H1 (cell line): Measurements from ENCODE around the gene AFF4. TPM values are rescaled to one million over a fixed set of nuclear protein-coding genes. Genes with fewer than 3 reads are reported as not detected.

Experiments used
- CTCF ChIA-PET: fragments of 300-600 bp; sonication (Branson Sonifier 250); formaldehyde crosslinking; loops from one replicate; lab custom pipeline; 2021; ENCODE audit not compliant: partially characterized antibody; lab: Charles Lee
- POLR2A ChIA-PET: fragments of 300-600 bp; sonication (Branson Sonifier 250); formaldehyde crosslinking; loops from one replicate; lab custom pipeline; 2021; ENCODE audit warnings: inconsistent platforms; ENCODE audit not compliant: partially characterized antibody; lab: Charles Lee
- DNase-seq, 2 experiments: peaks; one replicate each; pipeline versions ENCODE4 v3.0.0 to v3.0.0-alpha.2; 2010 to 2022; ENCODE audit warnings: low spot score in 2 of 2, low read depth in 1 of 2, mixed read lengths in 1 of 2
- FAIRE-seq: peaks from 2 replicates; lab custom pipeline; 2011; peaks lifted over from hg19 to GRCh38; lab: Jason Lieb, UNC
- H2AFZ ChIP-seq: 2 replicates; pipeline ENCODE4 v1.8.1; 2012; ENCODE audit warnings: low read length, inconsistent platforms
- H2AK5ac ChIP-seq: 2 replicates; pipeline ENCODE4 v1.6.1; 2013; ENCODE audit warnings: low read depth, low read length
- H2BK120ac ChIP-seq: replicated peaks from 2 replicates; pipeline ENCODE3; 2013; ENCODE audit warnings: low read depth, low read length, inconsistent platforms
- H2BK12ac ChIP-seq: 2 replicates; pipeline ENCODE4 v1.6.1; 2013; ENCODE audit warnings: low read depth, low read length
- H2BK15ac ChIP-seq: 2 replicates; pipeline ENCODE4 v1.6.1; 2013; ENCODE audit warnings: low read length
- H2BK20ac ChIP-seq: 2 replicates; pipeline ENCODE4 v1.6.1; 2013; ENCODE audit warnings: low read length
- H2BK5ac ChIP-seq: 2 replicates; pipeline ENCODE4 v1.6.1; 2013; ENCODE audit warnings: low read depth, low read length
- H3K14ac ChIP-seq: 2 replicates; pipeline ENCODE4 v1.6.1; 2013; ENCODE audit warnings: inconsistent platforms; ENCODE audit not compliant: insufficient read length
- H3K18ac ChIP-seq: 2 replicates; pipeline ENCODE4 v1.6.1; 2013; ENCODE audit warnings: low read length; ENCODE audit errors: extremely low read depth
- H3K23ac ChIP-seq: 2 replicates; pipeline ENCODE4 v1.6.1; 2013; ENCODE audit warnings: inconsistent platforms; ENCODE audit not compliant: insufficient read length
- H3K23me2 ChIP-seq: 2 replicates; pipeline ENCODE4 v1.6.1; 2013; ENCODE audit warnings: low read depth, low read length
- H3K27ac ChIP-seq: 2 replicates; pipeline ENCODE4 v1.6.1; 2011; ENCODE audit warnings: low read depth, low read length, inconsistent platforms
- H3K27me3 ChIP-seq, 4 experiments: replicated peaks in 1 of 4; 1 replicate in 1 of 4; 2 replicates in 3 of 4; pipeline versions ENCODE4 v1.6.1 to v1.8.1; 2011 to 2013; ENCODE audit warnings: low read length in 3 of 4, mild to moderate bottlenecking in 3 of 4, inconsistent platforms in 2 of 4, mixed read lengths in 2 of 4, moderate library complexity in 1 of 4; ENCODE audit not compliant: control insufficient read depth in 3 of 4, insufficient read depth in 3 of 4; ENCODE audit errors: extremely low read depth in 1 of 4
- H3K36me3 ChIP-seq, 4 experiments: 2 replicates each; pipeline versions ENCODE4 v1.6.1 to v1.8.1; 2011 to 2013; ENCODE audit warnings: mild to moderate bottlenecking in 4 of 4, low read length in 3 of 4, moderate library complexity in 2 of 4, control low read depth in 1 of 4, inconsistent platforms in 1 of 4; ENCODE audit not compliant: insufficient read depth in 4 of 4, control insufficient read depth in 2 of 4
- H3K4ac ChIP-seq: replicated peaks from 2 replicates; pipeline ENCODE3; 2013; ENCODE audit warnings: low read length, low read depth, mixed read lengths, inconsistent platforms; ENCODE audit not compliant: insufficient read length
- H3K4me1 ChIP-seq, 4 experiments: replicated peaks in 1 of 4; 1 replicate in 1 of 4; 2 replicates in 3 of 4; pipeline versions ENCODE4 v1.6.1 to v1.8.1; 2011 to 2013; ENCODE audit warnings: low read length in 3 of 4, inconsistent platforms in 2 of 4, mixed read lengths in 1 of 4; ENCODE audit not compliant: insufficient read depth in 4 of 4, control insufficient read depth in 3 of 4
- H3K4me2 ChIP-seq, 2 experiments: 2 replicates each; pipeline versions ENCODE4 v1.6.1 to v1.8.1; 2011 to 2013; ENCODE audit warnings: low read depth in 2 of 2, low read length in 2 of 2, control low read depth in 1 of 2, inconsistent platforms in 1 of 2, mild to moderate bottlenecking in 1 of 2; ENCODE audit not compliant: insufficient read depth in 1 of 2
- H3K4me3 ChIP-seq, 4 experiments: fragments of 200-600, 300-600 bp in 1 of 4; sonication (generic), shearing (Covaris generic), sonication (Bioruptor Twin) in 1 of 4; 2 replicates each; pipeline versions ENCODE4 v1.5.1 to v1.8.1; 2011 to 2016; ENCODE audit warnings: low read length in 4 of 4, low read depth in 3 of 4, control low read depth in 2 of 4, inconsistent platforms in 2 of 4, mild to moderate bottlenecking in 2 of 4, mixed read lengths in 1 of 4, moderate library complexity in 1 of 4; ENCODE audit not compliant: insufficient read depth in 2 of 4; ENCODE audit errors: extremely low read depth in 1 of 4
- H3K56ac ChIP-seq: replicated peaks from 2 replicates; pipeline ENCODE3; 2013; ENCODE audit warnings: low read depth, mild to moderate bottlenecking, mixed read lengths, low read length, inconsistent platforms; ENCODE audit not compliant: insufficient read length
- H3K79me1 ChIP-seq: 2 replicates; pipeline ENCODE4 v1.6.1; 2013; ENCODE audit warnings: low read depth, low read length, control low read depth
- H3K79me2 ChIP-seq, 2 experiments: 2 replicates each; pipeline versions ENCODE4 v1.6.1 to v1.8.1; 2012 to 2013; ENCODE audit warnings: low read length in 2 of 2, mild to moderate bottlenecking in 2 of 2, inconsistent platforms in 1 of 2; ENCODE audit not compliant: insufficient read depth in 2 of 2, control insufficient read depth in 1 of 2
- H3K9ac ChIP-seq, 4 experiments: replicated peaks in 1 of 4; 1 replicate in 1 of 4; 2 replicates in 3 of 4; pipeline versions ENCODE4 v1.6.1 to v1.8.1; 2011 to 2013; ENCODE audit warnings: low read depth in 3 of 4, low read length in 3 of 4, control low read depth in 2 of 4, mild to moderate bottlenecking in 2 of 4, moderate library complexity in 2 of 4, inconsistent platforms in 1 of 4; ENCODE audit errors: extremely low read depth in 1 of 4
- H3K9me3 ChIP-seq, 2 experiments: 2 replicates each; pipeline versions ENCODE4 v1.6.1 to v1.8.1; 2012 to 2013; ENCODE audit warnings: mild to moderate bottlenecking in 2 of 2, moderate library complexity in 2 of 2, control low read depth in 1 of 2, inconsistent platforms in 1 of 2, low read depth in 1 of 2, low read length in 1 of 2, mixed read lengths in 1 of 2; ENCODE audit not compliant: insufficient read depth in 2 of 2
- H4K20me1 ChIP-seq, 2 experiments: replicated peaks in 1 of 2; 2 replicates each; pipeline versions ENCODE3 to v1.8.1; 2011 to 2013; ENCODE audit warnings: inconsistent platforms in 2 of 2, low read length in 2 of 2, mild to moderate bottlenecking in 1 of 2; ENCODE audit not compliant: insufficient read depth in 2 of 2, control insufficient read depth in 1 of 2
- H4K5ac ChIP-seq: 2 replicates; pipeline ENCODE4 v1.6.1; 2013; ENCODE audit warnings: low read length, low read depth, mixed read lengths, inconsistent platforms; ENCODE audit not compliant: insufficient read length
- H4K8ac ChIP-seq: 2 replicates; pipeline ENCODE4 v1.8.0; 2013; ENCODE audit warnings: mild to moderate bottlenecking, moderate library complexity, low read length, inconsistent platforms; ENCODE audit not compliant: insufficient read depth; ENCODE audit errors: extremely low read depth
- H4K91ac ChIP-seq: replicated peaks from 2 replicates; pipeline ENCODE3; 2013; ENCODE audit warnings: low read length, mixed read lengths, inconsistent platforms; ENCODE audit not compliant: insufficient read length
- BRCA1 ChIP-seq: IDR thresholded peaks from 2 replicates; pipeline ENCODE4 v1.6.1; 2012; ENCODE audit warnings: low read depth, low read length, improper control_type of control experiment
- CBX5 ChIP-seq: fragments of 300-800, 300-1000 bp; sonication (generic); IDR thresholded peaks from 2 replicates; pipeline ENCODE4 v1.7.1; 2016; ENCODE audit warnings: antibody characterized with exemption, low read length, low read depth
- EGR1 ChIP-seq: IDR thresholded peaks from 2 replicates; pipeline ENCODE4 v1.6.1; 2011; ENCODE audit warnings: low read depth, low read length, borderline replicate concordance
- EZH2 ChIP-seq: fragments of 200-600 bp; sonication (generic); IDR thresholded peaks from 2 replicates; pipeline ENCODE4 v1.7.1; 2012; ENCODE audit warnings: low read depth, mild to moderate bottlenecking, moderate library complexity, low read length, inconsistent platforms; ENCODE audit not compliant: severe bottlenecking
- HDAC6 ChIP-seq: IDR thresholded peaks from one replicate; pipeline ENCODE4 v1.7.1; 2012; ENCODE audit warnings: low read depth, mild to moderate bottlenecking, inconsistent platforms, low read length, moderate library complexity
- KDM4A ChIP-seq: IDR thresholded peaks from one replicate; pipeline ENCODE4 v1.7.1; 2012; ENCODE audit warnings: low read depth, mild to moderate bottlenecking, moderate library complexity, low read length, inconsistent platforms; ENCODE audit not compliant: severe bottlenecking
- NANOG ChIP-seq: IDR thresholded peaks from 2 replicates; pipeline ENCODE4 v1.6.1; 2011; ENCODE audit warnings: low read length, low read depth, mild to moderate bottlenecking, inconsistent platforms; ENCODE audit not compliant: insufficient read depth, poor library complexity, severe bottlenecking
- NRF1 ChIP-seq: IDR thresholded peaks from 2 replicates; pipeline ENCODE4 v1.6.1; 2011; ENCODE audit warnings: mild to moderate bottlenecking, low read depth, low read length, improper control_type of control experiment
- POLR2AphosphoS5 ChIP-seq: IDR thresholded peaks from 2 replicates; pipeline ENCODE4 v1.6.1; 2011; ENCODE audit warnings: low read depth, low read length
- RNF2 ChIP-seq: fragments of 200-900, 300-1000 bp; sonication (generic); IDR thresholded peaks from 2 replicates; pipeline ENCODE4 v1.7.1; 2016; ENCODE audit warnings: borderline replicate concordance, low read depth, mild to moderate bottlenecking, antibody characterized with exemption, low read length; ENCODE audit not compliant: poor library complexity, severe bottlenecking; ENCODE audit errors: missing control alignments
- SP1 ChIP-seq: IDR thresholded peaks from 2 replicates; pipeline ENCODE4 v1.6.1; 2011; ENCODE audit warnings: low read depth, low read length
- SRF ChIP-seq: IDR thresholded peaks from 2 replicates; pipeline ENCODE4 v1.6.1; 2011; ENCODE audit warnings: mild to moderate bottlenecking, low read depth, low read length, moderate library complexity
- TBP ChIP-seq: IDR thresholded peaks from 2 replicates; pipeline ENCODE4 v1.6.1; 2011; ENCODE audit warnings: low read depth, low read length, improper control_type of control experiment
- YY1 ChIP-seq: IDR thresholded peaks from 2 replicates; pipeline ENCODE4 v1.6.1; 2011; ENCODE audit warnings: low read depth, mild to moderate bottlenecking, low read length
- WGBS, 2 experiments: shearing (Covaris generic) in 1 of 2; methylation state at CpG; one replicate each; pipeline versions ENCODE4 v1.1.6 to v1.1.7; 2013 to 2015; ENCODE audit warnings: low lambda C conversion rate in 2 of 2, mixed read lengths in 2 of 2, inconsistent platforms in 1 of 2, low coverage in 1 of 2, missing lambda C conversion rate in 1 of 2; ENCODE audit not compliant: insufficient replicate concordance in 2 of 2, insufficient coverage in 1 of 2, insufficient read length in 1 of 2; ENCODE audit errors: extremely low coverage in 1 of 2, missing lambda C conversion rate in 1 of 2; 5-methylcytosine and 5-hydroxymethylcytosine counted together
- polyA plus RNA-seq, 7 experiments: library from polyadenylated mRNA; depleted of rRNA in 3 of 7; stranded (reverse) in 5 of 7; unstranded in 2 of 7; fragments of >200 nt in 5 of 7; fragments of 200-250 nt in 2 of 7; gene quantifications; 1 replicate in 5 of 7; 2 replicates in 1 of 7; 4 replicates in 1 of 7; pipeline versions ENCODE4 v1.2.1 to v1.2.3, GENCODE V29; 2011 to 2013; ENCODE audit warnings: missing spikeins in 2 of 7, mixed read lengths in 2 of 7
- total RNA-seq: library from RNA; stranded (reverse); fragmentation: NEBNext Ultra II Directional; extraction: Animal tissue kit (Norgen Biotek cat#: 25700); gene quantifications from 2 replicates; pipeline ENCODE4 v1.2.1, GENCODE V29; 2021

Gene AFF4
- total and polyA plus RNA-seq, 2 of the 8 experiments (the other 6 are each of a cell fraction or from before 2014, with no cell fraction given) = 12.0 to 61.4 TPM

- FAIRE-seq = no peak
- ChIA-PET POLR2A (no interaction called here), CTCF (interaction anchor here (0.7 to 1.2 kb wide), 2 partner anchors 13 to 216 kb away, joined by 3 read pairs; no protein-coding TSS in a partner anchor)
- TF ChIP-seq EZH2 (no peak), NRF1 (no peak), BRCA1 (no peak), TBP (no peak), CBX5 (no peak), HDAC6 (no peak), NANOG (no peak), SP1 (no peak), KDM4A (no peak), POLR2AphosphoS5 (no peak), EGR1 (no peak), RNF2 (no peak), YY1 (no peak), SRF (no peak)
These were observed 67.6 kb downstream of the AFF4 start for GRCh38 chr5:132895719-132896305.

More at GRCh38 chr5:132895719-132896305, 67.6 kb downstream of the AFF4 start:
- DNase-seq = no peak
- Histone ChIP-seq H3K79me1 (no peaks in the 10 kb centered on the region), H3K4me1 (no peaks in the 10 kb centered on the region), H3K27me3 (no peaks in the 10 kb centered on the region), H4K91ac (no peak overlapping the region), H2BK12ac (no peak overlapping the region), H3K27ac (no peak overlapping the region), H2AK5ac (no peak overlapping the region), H3K9me3 (no peaks in the 10 kb centered on the region), H3K9ac (no peak overlapping the region), H3K36me3 (peaks cover 30 to 81% (median 51%) of the 10 kb centered on the region in 4 experiments), H4K5ac (no peak overlapping the region), H2BK20ac (no peak overlapping the region), H3K56ac (no peak overlapping the region), H3K79me2 (no peaks in the 10 kb centered on the region), H3K4me2 (no peak overlapping the region), H3K18ac (no peak overlapping the region), H4K20me1 (peaks cover 0 to 2% of the 10 kb centered on the region in 2 experiments), H2BK5ac (no peak overlapping the region), H2BK15ac (no peak overlapping the region), H3K14ac (no peak overlapping the region), H3K4me3 (no peak overlapping the region), H4K8ac (no peak overlapping the region), H3K4ac (no peak overlapping the region), H2AFZ (no peak overlapping the region), H2BK120ac (no peak overlapping the region), H3K23ac (no peak overlapping the region), H3K23me2 (no peaks in the 10 kb centered on the region)
- WGBS, 2 experiments = 94% methylated on average over 4 of the region's 4 CpGs; no CpG with 5 or more reads in 1 of the 2 experiments
